Activated naive CD4-positive, alpha-beta T cell treated with anti-CD3 and anti-CD28 coated beads, Interleukin-2, amount 50 U/mL, for 16 hours (primary cell): ENCODE data around the gene PITHD1.
"Not testable (repeated sequence)": the region's sequence is repeated elsewhere in the genome, so short reads cannot be mapped to it uniquely, and the experiment has no call there.

Source experiments
- DNase-seq: peaks from one replicate; pipeline ENCODE4 v3.0.0-alpha.2; 2020

Gene PITHD1

GRCh38 chr1:23799570-23800399 is 21.6 kb downstream of the PITHD1 start:
- DNase-seq: peak; percentile 10

- peak; percentile 97 for DNase-seq
Observed at GRCh38 chr1:23800400-23801337, 22.5 kb downstream of the PITHD1 start, which contains the start of gene GALE. TSS of gene GALE (minus strand) at chr1:23800754. CDS start at chr1:23799007, 1,747 bp downstream.

GRCh38 chr1:23801338-23801748 is 23.1 kb downstream of the PITHD1 start:
- no peak for DNase-seq

- no peak for DNase-seq
Observed at GRCh38 chr1:23801876-23802275, 23.7 kb downstream of the PITHD1 start.

- DNase-seq: not testable (repeated sequence)
Observed at GRCh38 chr1:23802809-23803342, 24.7 kb downstream of the PITHD1 start.

GRCh38 chr1:23803674-23804073 is 25.5 kb downstream of the PITHD1 start:
- DNase-seq: no peak

GRCh38 chr1:23804183-23804835 is 26.1 kb downstream of the PITHD1 start:
- DNase-seq: no peak

GRCh38 chr1:23805025-23805424 is 26.8 kb downstream of the PITHD1 start:
- DNase-seq: no peak

GRCh38 chr1:23806280-23806679 is 28.1 kb downstream of the PITHD1 start:
- DNase-seq: no peak

GRCh38 chr1:23807453-23807852 is 29.2 kb downstream of the PITHD1 start:
- DNase-seq: no peak

- peak; percentile 84 for DNase-seq
Observed at GRCh38 chr1:23809751-23810171, 31.5 kb downstream of the PITHD1 start.

- peak; percentile 59 for DNase-seq
Observed at GRCh38 chr1:23810818-23811540, 32.8 kb downstream of the PITHD1 start.

- DNase-seq: no peak
Observed at GRCh38 chr1:23814016-23814415, 35.8 kb downstream of the PITHD1 start.

GRCh38 chr1:23816361-23816760 is 38.1 kb downstream of the PITHD1 start:
- no peak for DNase-seq

- no peak for DNase-seq
Observed at GRCh38 chr1:23816906-23817305, 38.7 kb downstream of the PITHD1 start.

GRCh38 chr1:23817633-23818032 is 39.4 kb downstream of the PITHD1 start:
- no peak for DNase-seq

- DNase-seq: no peak
Observed at GRCh38 chr1:23823767-23824166, 45.5 kb downstream of the PITHD1 start.

GRCh38 chr1:23824711-23825075 is 46.5 kb downstream of the PITHD1 start:
- no peak for DNase-seq

- peak; percentile 90 for DNase-seq
Observed at GRCh38 chr1:23825076-23825761, 47.0 kb downstream of the PITHD1 start, which contains the start of gene HMGCL. TSS of gene HMGCL (minus strand) at chr1:23825429. CDS start at chr1:23825415, 14 bp downstream.

- no peak for DNase-seq
Observed at GRCh38 chr1:23825762-23826522, 47.7 kb downstream of the PITHD1 start.

GRCh38 chr1:23826590-23826989 is 48.4 kb downstream of the PITHD1 start:
- DNase-seq: not testable (repeated sequence)
